ENCODE measurements around the gene SLC22A23.

SLC22A23 gene

DNA sequence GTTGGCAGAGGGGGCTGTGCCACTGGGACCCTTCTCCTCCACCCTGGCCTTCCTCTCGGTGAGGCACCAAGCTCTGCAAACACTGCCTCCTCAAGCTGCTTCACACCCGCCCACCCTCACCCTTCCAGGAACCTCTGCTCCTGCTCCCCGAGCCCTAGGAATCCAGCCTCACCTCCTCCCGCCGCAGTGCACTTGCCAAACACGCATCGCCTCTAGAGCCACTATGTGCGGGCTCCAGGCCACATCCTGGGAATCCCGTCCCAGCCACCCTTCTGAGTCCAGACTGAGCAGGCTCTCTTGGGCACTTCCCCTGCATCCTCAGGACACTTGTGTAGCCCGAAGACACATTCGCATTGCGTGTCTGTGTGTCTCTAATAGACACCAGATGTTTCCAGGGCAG, 179.6 kb downstream of the SLC22A23 start:
- ChIA-PET CTCF (no interaction called here), POLR2A (no interaction called here)
- TF ChIP-seq ZNF384 (IDR thresholded peaks at IDR 0.05): no peak
- DNase-seq (ENCODE audit: extremely low spot score): no peak

GRCh38 chr6:3276174-3277167, 180.4 kb downstream of the SLC22A23 start:
- POLR2A ChIA-PET: no interaction called here
- no peak for DNase-seq (ENCODE audit: extremely low spot score)
- TF ChIP-seq L3MBTL2 (conservative IDR thresholded peaks at IDR 0.05): no peak
- TF ChIP-seq FOXK2 (IDR thresholded peaks at IDR 0.05): no peak
- CTCF ChIA-PET: interaction anchor here (0.5 to 0.6 kb wide), 2 partner anchors 17 to 335 kb away, joined by 5 to 9 read pairs; no protein-coding TSS in a partner anchor

- CTCF ChIA-PET: interaction anchor here (0.6 to 1.9 kb wide), 2 partner anchors 22 to 377 kb away, joined by 3 to 5 read pairs; no protein-coding TSS in a partner anchor
- POLR2A ChIA-PET: no interaction called here
- TF ChIP-seq FOXK2 (IDR thresholded peaks at IDR 0.05) (no peak), HDGF (IDR thresholded peaks at IDR 0.05; ENCODE audit: borderline replicate concordance) (no peak), L3MBTL2 (conservative IDR thresholded peaks at IDR 0.05) (no peak), BHLHE40 (IDR thresholded peaks at IDR 0.05; ENCODE audit: borderline replicate concordance) (no peak), ZNF384 (IDR thresholded peaks at IDR 0.05) (no peak), ARNT (IDR thresholded peaks at IDR 0.05) (no peak), FOXA1 (IDR thresholded peaks at IDR 0.05) (no peak), LEF1 (IDR thresholded peaks at IDR 0.05; ENCODE audit: borderline replicate concordance) (no peak), CTBP1 (IDR thresholded peaks at IDR 0.05; ENCODE audit: borderline replicate concordance) (no peak), ELF4 (IDR thresholded peaks at IDR 0.05) (no peak), FOXM1 (IDR thresholded peaks at IDR 0.05; ENCODE audit: borderline replicate concordance) (no peak), SP1 (IDR thresholded peaks at IDR 0.05) (no peak), NFRKB (IDR thresholded peaks at IDR 0.05) (no peak), TARDBP (IDR thresholded peaks at IDR 0.05) (no peak), SUZ12 (IDR thresholded peaks at IDR 0.05) (no peak)
- TF ChIP-seq, protein P1, sequence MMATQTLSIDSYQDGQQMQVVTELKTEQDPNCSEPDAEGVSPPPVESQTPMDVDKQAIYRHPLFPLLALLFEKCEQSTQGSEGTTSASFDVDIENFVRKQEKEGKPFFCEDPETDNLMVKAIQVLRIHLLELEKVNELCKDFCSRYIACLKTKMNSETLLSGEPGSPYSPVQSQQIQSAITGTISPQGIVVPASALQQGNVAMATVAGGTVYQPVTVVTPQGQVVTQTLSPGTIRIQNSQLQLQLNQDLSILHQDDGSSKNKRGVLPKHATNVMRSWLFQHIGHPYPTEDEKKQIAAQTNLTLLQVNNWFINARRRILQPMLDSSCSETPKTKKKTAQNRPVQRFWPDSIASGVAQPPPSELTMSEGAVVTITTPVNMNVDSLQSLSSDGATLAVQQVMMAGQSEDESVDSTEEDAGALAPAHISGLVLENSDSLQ (IDR thresholded peaks at IDR 0.05): no peak
- DNase-seq (ENCODE audit: extremely low spot score): no peak
Observed at GRCh38 chr6:3273707-3274521, 182.9 kb downstream of the SLC22A23 start.

GRCh38 chr6:3272911-3273547, 183.8 kb downstream of the SLC22A23 start:
- CTCF ChIA-PET: interaction anchor here (0.6 to 1.9 kb wide), 2 partner anchors 22 to 377 kb away, joined by 3 to 5 read pairs; no protein-coding TSS in a partner anchor
- TF ChIP-seq CTBP1 (IDR thresholded peaks at IDR 0.05; ENCODE audit: borderline replicate concordance) (no peak), NFRKB (IDR thresholded peaks at IDR 0.05) (no peak)
- POLR2A ChIA-PET: no interaction called here
- no peak for DNase-seq (ENCODE audit: extremely low spot score)

GRCh38 chr6:3271756-3272155, 185.1 kb downstream of the SLC22A23 start:
- no peak for DNase-seq (ENCODE audit: extremely low spot score)
- no peak for TF ChIP-seq ZNF384 (IDR thresholded peaks at IDR 0.05)
- TF ChIP-seq LEF1 (IDR thresholded peaks at IDR 0.05; ENCODE audit: borderline replicate concordance): no peak
- TF ChIP-seq ELF4 (IDR thresholded peaks at IDR 0.05): no peak
- TF ChIP-seq ARNT (IDR thresholded peaks at IDR 0.05): no peak
- no peak for TF ChIP-seq HDGF (IDR thresholded peaks at IDR 0.05; ENCODE audit: borderline replicate concordance)
- no peak for TF ChIP-seq L3MBTL2 (conservative IDR thresholded peaks at IDR 0.05)
- TF ChIP-seq FOXA1 (IDR thresholded peaks at IDR 0.05): no peak
- no peak for TF ChIP-seq TARDBP (IDR thresholded peaks at IDR 0.05)
- TF ChIP-seq FOXK2 (IDR thresholded peaks at IDR 0.05): no peak
- no peak for TF ChIP-seq FOXM1 (IDR thresholded peaks at IDR 0.05; ENCODE audit: borderline replicate concordance)
- no peak for TF ChIP-seq SUZ12 (IDR thresholded peaks at IDR 0.05)
- no peak for TF ChIP-seq NFRKB (IDR thresholded peaks at IDR 0.05)
- TF ChIP-seq SP1 (IDR thresholded peaks at IDR 0.05): no peak
- no peak for TF ChIP-seq CTBP1 (IDR thresholded peaks at IDR 0.05; ENCODE audit: borderline replicate concordance)
- TF ChIP-seq, protein P1 (IDR thresholded peaks at IDR 0.05): no peak
- no peak for TF ChIP-seq BHLHE40 (IDR thresholded peaks at IDR 0.05; ENCODE audit: borderline replicate concordance)
- POLR2A ChIA-PET: no interaction called here
- CTCF ChIA-PET: interaction anchor here (1.9 kb wide), 1 partner anchor 20 kb away, joined by 5 read pairs; no protein-coding TSS in a partner anchor

DNA sequence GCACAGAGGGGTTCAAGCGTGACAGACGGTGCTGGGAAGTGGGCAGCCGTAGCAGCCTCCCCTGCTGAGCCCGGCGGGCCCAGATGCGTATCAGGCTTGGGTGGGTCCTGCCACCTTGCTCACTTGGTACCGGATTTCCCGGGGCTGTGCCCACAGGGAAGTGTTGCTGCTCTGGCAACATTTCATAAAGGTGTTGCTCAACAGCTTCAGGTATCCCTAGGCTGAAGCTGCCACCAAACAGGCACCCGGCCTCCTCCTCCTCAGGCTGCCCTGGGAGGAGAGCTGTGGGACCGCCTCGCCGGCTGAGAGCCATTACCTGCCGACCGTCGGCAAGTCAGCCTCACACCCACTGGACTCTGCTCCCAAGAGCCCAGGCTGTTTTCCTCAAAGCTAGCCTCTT, 186.6 kb downstream of the SLC22A23 start:
- POLR2A ChIA-PET: no interaction called here
- DNase-seq (ENCODE audit: extremely low spot score): no peak
- TF ChIP-seq ARNT (IDR thresholded peaks at IDR 0.05) (no peak), CTBP1 (IDR thresholded peaks at IDR 0.05; ENCODE audit: borderline replicate concordance) (no peak), NFRKB (IDR thresholded peaks at IDR 0.05) (no peak), SP1 (IDR thresholded peaks at IDR 0.05) (no peak), L3MBTL2 (conservative IDR thresholded peaks at IDR 0.05) (no peak), BHLHE40 (IDR thresholded peaks at IDR 0.05; ENCODE audit: borderline replicate concordance) (no peak), FOXK2 (IDR thresholded peaks at IDR 0.05) (no peak), SUZ12 (IDR thresholded peaks at IDR 0.05) (no peak), LEF1 (IDR thresholded peaks at IDR 0.05; ENCODE audit: borderline replicate concordance) (no peak), FOXA1 (IDR thresholded peaks at IDR 0.05) (no peak)
- CTCF ChIA-PET: interaction anchor here (1.0 kb wide), 1 partner anchor 19 kb away, joined by 3 read pairs; no protein-coding TSS in a partner anchor

Data from HEK293T (cell line).